Endometrial microvascular endothelial cells (primary cell): ENCODE results near the gene PGP. TPM values are rescaled to one million over a fixed set of nuclear protein-coding genes. Genes with fewer than 3 reads are reported as not detected.
"Not testable (repeated sequence)": the region's sequence is repeated elsewhere in the genome, so short reads cannot be mapped to it uniquely, and the experiment has no call there.

Experiments used
- in situ Hi-C: cut with HindIII; loops from 2 replicates; pipeline ENCODE4 v1.10.0; 2017; ENCODE audit warnings: low sequenced_read_pairs, low pct_unique_long_range_greater_than_20kb; ENCODE audit errors: inconsistent ontology term
- total RNA-seq: library from RNA; depleted of rRNA; stranded (reverse); fragments of >200 nt; gene quantifications from one replicate; pipeline ENCODE4 v1.2.3, GENCODE V29; 2015; ENCODE audit errors: inconsistent ontology term

Gene PGP
- total RNA-seq, 1 donor from 2014 or later: 21.6 TPM

DNA sequence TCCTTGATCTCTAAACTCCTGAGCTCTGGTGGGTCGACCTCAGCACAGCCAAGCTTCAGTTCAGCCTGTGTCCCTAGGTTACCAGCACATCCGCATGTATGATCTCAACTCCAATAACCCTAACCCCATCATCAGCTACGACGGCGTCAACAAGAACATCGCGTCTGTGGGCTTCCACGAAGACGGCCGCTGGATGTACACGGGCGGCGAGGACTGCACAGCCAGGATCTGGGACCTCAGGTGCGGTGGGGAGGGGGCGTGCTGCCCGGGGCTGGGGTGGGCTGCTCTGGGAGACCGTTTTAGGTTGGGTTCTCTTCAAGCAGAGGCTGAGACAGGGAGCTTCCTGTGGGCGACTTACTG, 8.2 kb downstream of the PGP start:
- in situ Hi-C loops: no loop called here

DNA sequence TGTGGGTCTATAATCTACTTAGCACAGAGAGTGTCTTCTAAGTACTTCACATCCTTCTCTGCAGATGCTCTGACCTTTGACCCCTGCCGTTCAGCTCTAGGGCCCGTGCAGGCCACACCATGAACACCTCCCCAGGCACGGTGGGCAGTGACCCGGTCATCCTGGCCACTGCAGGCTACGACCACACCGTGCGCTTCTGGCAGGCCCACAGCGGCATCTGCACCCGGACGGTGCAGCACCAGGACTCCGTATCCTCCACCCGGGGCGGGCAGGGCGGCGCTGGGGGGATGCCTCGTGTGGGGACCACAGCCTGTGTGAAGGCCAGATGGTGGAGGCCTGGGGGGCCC, 8.7 kb downstream of the PGP start:
- in situ Hi-C loops: no loop called here

DNA sequence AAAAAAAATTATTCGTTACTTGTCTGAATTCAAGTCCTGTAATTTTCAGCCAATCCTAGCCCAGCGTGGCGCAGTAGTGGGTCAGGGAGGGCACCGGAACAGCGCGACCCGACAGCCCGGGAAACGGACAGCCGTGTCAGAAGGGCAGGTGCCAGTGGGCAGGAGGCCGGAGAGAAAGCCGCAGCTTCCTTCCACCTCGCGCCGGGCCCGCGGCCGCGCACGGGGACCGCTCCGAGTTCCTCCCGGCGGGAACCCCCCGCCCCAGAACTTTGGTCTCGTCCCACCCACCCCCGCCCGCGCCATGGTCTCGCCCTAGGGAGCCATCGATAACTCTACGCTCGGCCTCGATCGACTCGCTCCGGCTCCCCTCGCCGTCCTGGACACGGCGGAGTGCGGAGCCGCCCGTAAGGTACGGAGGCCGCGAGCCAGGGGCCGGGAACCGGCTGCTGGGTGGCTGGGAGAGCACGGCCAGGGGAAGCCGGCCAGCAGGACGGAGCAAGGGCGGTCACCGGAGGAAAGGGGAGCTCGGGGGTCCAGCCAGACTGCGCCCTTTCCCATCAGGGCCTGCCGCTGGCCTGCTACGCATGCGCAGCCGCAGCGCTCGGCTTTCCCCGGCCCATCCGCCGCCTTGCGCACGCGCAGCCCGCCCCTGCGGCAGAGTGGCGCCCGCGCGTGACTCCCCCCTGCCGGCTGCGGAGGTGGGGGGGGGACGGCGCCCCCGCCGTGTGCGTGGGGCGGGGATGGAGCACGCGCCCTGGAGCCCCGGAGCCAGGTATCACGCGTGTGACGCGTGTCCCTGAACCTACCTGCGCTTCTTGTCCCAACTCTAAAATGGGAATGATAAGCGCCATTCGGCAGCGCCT, 9.3 kb downstream of the PGP start, which contains the start of gene MLST8:
MLST8 (plus strand) TSS at position 351 of the 863 bp plus-strand sequence. CDS start 632 bp downstream, outside the sequence.
- in situ Hi-C loops: no loop called here

DNA sequence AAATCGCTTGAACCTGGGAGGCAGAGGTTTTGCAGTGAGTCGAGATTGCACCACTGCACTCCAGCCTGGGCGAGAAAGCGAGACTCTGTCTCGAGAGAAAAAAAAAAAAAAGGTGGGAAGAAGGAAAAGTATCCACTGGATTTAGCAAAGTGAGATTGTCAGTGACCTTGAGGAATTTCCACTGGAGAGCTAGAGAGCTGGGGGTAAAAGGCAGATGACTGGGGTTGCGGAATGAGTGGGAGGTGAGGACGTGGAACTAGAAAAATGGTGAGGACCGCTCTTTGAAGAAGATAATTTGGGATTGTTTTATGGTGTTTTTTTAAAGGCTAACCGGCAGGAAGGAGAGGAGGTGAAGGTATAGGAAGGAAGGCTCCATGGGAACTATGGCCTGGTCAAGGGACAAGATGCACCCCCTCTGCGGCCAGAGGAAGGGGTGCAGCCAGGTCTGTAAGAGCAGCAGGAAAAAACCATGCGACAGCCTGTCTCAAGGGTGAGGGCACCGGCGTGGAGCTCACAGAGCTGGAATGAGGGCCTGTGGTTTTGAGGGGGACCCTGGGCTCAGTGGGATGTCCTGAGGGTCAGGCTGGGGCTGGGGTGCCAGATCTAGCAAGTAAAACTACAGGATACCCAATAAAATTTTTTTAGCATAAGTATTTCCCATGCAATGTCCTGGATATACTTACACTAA, 10.1 kb downstream of the PGP start:
- in situ Hi-C loops: no loop called here

DNA sequence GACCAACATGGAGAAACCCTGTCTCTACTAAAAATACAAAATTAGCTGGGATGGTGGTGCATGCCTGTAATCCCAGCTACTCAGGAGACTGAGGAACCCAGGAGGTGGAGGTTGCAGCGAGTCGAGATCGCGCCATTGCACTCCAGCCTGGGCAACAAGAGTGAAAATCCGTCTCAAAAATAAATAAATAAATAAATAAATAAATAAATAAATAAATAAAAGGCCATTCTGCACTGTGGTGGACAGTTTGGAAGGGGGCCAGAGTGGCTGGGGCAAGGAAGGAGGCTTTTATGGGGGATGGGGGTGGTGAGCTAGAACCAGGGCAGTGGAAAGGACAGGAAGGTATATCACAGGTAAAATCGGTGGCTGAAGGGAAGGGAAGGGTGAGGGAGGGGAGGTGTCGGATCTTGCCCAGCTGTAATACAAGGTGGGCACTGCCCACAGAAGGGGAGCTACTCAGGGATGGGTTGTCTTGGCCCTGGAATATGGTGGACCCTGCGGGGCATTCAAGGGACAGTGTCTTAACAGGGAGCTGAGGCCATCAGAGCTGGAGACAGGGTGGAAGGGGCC, 11.4 kb downstream of the PGP start:
- in situ Hi-C loops: not testable (repeated sequence)

DNA sequence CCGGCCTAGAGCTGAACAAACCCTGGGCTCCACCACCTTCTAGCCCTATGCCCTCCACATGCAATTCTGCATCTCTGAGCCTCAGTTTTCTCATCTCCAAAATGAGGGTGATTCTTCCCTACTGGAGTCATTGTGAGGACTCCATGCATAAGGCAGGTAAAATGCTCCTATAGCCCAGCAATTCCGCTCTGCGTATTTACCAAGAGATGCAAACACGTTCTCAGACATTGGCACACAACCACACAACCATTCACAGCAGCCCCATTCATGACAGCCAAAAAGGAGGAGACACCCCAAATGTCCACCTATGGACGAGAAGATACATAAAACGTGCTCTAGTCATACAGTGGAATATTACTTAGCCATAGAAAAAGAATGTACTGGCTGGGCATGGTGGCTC, 14.3 kb downstream of the PGP start:
- in situ Hi-C loops: no loop called here

DNA sequence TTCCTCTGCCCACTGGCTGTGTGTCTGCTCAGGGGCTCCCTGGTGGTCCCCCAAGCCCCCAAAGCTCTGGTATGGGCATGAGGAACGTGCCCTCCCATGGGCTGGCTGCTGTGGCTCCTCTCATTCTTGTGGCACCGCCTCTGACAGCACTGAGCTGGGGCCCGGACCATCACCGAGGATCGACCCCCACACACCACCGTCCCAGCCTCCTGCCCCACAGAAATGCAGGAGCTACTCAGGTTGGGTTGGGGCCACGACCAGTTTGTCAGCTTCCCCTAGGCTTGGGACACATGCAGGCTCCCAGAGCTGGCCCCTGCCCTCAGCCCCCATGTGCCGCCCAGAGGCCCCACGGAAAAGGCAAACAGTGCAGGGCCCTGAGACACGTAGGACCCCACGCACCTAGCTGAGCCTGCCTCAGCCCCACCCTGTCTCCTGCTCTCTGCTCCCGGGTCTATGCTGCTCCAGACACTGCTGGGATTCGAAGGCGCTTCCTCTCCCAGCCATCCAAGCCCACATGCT, 15.0 kb downstream of the PGP start:
- in situ Hi-C loops: no loop called here

DNA sequence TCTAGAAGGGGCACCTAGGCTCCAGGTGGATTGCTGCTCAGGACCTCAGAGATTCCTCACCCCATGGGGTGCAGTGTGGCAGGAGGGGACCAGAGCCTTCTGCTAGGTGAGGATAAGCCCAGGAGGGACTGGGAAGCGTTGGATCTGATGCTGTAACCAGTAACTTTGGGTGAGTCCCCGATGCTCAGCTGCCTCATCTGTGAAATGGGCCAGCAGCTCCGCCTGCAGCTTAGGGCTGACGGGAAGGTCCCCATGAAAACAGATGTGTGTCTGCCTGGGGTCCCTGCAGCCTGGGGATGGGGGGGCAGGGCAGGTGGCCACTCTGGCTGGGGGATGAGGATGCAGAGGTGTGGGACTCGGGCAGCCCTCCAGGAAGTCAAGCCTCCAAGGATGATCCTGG, 15.5 kb downstream of the PGP start:
- in situ Hi-C loops: no loop called here

DNA sequence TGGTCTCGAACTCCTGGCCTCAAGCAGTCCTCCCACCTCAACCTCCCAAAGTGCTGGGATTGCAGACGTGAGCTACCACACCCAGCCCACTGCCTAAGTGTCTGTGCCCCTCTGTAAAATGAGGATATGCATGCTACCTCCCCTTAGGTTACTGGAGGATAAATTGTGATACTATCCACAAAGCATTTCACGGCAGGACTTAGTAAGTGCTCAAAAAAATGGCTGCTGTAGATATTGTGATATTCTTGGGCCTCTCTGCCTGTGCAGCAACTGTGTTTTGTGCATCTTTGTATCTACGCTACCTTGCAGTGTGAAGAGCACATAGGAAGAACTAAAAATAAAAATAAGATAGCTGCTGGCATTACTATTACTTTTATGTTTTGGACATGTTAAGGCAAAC, 16.4 kb downstream of the PGP start:
- in situ Hi-C loops: no loop called here

DNA sequence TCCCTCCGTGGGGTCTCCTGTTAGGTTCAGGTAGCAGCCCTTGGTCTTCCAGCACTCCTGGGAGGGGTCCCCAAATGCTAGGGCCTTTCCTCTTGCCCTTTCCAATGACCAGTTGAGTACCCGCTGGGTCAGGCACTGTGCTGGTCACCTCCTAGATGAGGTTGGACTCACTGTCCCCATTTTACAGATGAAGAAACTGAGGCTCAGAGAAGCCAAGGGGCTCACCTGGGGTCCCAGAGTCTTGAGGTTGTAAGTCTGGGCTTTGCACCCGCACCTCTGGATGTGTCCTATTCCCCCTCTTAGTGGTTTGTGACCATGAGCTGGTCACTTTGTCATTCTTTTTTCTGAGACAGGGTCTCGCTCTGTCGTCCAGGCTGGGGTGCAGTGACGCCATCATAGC, 16.9 kb downstream of the PGP start:
- in situ Hi-C loops: no loop called here

DNA sequence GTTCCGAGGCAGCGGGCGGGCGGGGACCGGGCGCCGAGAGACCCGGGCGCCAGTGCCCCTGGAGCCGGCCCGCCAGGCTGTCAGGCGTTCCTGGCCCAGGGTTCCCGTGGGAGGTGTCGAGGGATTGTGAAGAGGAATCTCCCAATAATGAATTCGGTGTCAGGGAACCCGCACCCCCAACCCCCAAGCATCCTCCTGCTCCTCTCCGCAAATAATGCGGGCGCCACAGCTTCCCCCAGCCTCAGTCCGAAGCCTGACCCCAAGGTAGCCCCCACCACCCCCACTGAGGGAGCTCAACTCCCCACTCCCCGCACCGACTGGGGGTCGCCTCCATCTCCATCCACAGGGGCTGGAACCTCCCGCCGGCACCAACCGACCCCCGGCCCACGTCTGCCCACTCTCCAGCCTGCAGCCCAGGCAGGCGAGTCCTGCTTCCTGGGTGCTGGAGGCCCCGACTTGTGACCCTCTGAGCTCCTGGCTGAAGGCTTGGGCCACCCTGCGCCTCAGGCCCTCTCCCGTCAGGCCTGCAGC, 17.6 kb downstream of the PGP start:
- in situ Hi-C loops: no loop called here

DNA sequence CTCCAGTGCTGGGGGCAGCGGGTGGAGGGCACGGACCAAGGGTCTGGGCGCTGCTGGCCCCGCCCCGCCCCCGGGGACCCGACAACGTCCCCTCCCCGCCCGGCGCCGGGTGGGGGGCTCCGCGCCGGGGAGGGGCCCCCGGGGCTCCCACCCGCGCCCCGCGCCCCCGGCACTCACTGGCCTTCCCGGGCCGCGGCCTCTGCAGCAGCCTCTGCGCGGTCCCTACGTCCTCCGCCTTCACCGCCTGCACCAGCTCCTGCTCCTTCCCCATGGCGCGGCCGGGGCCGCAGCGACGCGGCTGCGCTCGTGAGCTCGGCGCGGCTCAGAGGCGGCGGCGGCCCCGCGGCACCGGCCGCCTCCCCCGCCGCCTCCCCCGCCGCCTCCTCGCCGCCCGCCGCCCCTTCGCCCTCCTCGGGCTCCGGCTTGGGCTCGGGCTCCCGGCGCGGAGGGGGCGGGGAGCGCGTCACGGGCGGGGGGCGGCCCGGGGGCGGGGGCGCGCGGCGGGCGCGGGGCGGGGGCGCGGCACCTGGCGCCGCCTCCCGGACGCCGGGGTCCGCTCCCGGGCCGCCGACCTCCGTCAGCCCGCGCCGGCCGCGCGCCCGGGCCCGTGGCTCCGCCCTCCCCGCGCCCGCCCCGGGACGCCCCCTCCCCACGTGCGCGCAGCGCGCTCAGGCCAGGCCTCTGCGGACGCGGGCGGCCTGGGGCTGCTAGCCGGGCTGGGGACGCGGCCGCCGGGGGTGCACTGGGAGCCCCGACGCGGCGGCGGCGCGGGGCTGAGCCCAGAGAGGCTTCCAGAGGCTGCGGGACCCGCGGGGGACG, 18.3 kb downstream of the PGP start, which contains the start of gene CASKIN1:
CASKIN1 (minus strand) TSS at position 444 of the 819 bp plus-strand sequence; CDS start at position 271, 173 bp downstream.
- in situ Hi-C loops: no loop called here

DNA sequence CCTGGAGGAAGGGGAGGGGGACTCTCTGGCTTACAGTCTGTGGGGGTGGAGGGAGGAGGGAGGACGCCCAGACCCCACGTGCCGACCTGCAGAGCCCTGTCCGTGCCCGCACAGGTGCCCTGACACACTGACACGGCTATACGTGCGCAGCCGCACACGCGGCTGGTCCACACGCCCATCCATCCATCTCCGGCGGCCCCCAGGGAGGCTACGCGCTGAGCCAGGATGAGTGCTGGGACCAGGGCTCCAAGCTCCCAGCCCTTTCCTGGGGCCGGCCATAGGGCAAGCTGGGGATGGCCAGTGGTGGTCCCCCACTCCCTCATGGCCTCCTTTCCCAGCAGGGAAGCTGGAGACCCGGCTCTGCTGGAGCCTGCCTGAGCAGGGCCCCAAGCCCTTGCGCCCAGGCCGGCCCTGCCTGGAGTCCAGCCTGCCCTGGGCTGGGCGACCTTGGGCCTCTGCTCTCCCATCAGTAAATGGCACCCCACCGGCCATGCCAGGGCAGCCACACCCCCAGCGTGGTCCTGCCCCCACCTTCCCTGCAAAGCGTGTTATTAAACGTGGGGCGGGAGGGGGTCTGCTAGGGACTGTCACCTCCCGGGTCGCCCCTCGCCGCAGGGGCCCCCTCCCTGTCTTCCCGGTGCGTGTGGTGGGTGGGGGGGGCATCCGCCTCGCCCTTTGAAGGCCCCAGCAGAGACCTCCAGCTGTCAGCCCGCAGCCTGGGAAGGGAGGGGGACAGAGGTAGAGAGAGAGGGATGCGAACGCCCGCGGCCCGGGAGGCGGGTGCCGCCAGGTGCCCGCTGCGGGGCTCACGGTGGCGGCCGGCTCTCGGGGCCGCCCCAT, 19.1 kb downstream of the PGP start:
- in situ Hi-C loops: no loop called here

DNA sequence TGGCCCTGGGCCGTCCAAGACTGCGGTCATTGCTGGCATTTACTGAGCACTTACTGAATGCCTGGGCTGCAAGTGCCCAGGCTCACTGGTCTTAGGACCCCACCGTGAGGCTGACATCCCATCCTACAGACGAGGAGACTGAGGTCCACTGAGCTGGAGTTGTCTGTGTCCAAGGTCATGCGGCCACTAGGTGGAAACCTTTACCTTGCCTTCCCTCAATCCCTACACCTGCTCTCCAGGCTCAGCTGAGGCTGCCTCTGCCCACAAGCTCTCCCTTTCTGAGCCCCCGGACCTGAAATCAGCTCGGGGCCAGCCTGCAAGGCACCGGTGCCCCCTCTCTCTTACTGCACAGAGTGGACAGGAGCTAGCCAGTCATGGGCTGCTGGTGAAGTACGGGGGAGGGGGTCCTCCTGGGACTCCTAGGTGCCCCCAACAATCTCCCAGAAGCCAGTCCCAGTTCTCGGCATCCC, 19.8 kb downstream of the PGP start:
- in situ Hi-C loops: no loop called here

DNA sequence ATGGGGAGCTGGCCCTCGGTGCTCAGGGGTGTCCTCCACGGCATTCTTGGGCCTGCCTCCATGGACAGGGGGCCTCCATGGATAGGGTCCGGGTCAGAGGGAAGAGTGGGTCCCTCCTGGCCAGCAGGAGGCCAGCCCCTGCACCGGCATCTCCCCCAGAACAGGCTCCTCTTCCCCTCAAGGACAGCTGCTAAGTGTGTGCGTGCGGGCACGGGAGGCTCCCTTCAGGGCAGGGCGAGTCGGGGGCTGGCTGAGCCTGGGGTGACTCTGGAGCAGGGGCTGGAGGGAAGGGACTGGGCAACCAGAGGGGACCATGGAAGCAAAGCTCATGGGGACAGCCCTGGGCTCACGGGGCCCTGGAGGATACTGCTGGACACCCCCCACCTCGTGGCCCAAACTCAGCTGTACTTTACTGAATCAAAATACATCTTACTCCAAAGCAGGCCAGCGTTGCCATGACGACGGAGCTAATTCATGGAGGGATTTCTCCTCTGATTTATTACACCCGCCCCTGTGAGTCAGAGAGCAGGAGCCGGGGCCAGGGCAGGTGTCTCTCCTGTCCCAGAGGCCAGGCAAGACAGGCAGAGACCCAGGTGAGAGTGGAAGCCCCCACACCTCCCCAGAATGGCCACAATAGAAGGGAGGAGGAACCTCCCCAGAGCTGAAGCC, 20.3 kb downstream of the PGP start:
- in situ Hi-C loops: no loop called here

DNA sequence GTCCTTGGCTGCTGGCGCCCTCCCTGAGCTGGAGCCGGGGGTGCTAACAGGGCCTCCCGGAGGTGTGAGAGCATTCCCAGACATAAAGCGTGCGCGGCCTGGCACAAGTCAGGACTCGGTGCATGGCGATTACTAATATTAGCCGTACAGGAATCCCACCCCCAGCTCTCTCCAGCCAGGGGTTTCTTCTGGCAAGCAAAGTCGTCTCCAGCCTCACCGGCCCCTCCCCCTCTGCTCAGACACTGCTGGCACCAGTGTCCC, 23.3 kb downstream of the PGP start:
- in situ Hi-C loops: no loop called here

DNA sequence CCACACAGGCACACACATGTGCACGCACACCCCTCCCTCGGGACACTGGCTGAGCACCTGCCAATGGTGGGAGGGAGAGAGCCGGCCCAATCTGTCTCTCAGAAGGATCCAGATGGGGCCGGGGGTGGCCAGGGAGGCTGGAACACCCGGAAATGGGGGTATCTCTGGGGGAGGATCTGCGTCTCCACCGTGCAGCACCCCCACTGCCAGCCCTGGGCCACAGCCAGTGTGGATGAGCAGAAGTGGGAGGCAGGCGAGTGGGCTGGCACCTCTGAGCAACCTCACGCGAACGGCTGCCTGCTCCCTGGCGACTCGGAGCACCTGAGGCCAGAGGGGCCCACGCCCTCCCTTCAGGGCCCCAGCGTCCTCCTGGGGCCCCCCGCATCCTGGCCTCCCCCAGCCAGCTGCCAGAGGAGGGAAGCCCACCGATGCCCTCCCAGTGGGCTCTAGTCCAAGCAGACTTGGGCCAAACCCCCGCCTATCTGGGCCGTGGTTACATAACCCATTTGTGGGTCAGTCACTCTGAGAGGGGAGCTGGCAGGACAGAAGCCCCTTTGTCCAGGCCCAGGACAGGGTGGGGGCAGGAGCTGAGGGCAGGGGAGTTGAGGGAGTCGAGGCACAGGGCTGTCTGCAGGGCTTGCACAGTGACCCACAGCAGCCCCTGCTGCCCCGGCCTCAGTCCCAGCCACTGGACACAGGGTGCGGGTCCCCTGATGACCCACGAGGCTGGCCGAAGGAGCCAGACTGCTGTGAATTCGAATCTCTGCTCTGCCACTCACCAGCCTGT, 23.8 kb downstream of the PGP start:
- in situ Hi-C loops: no loop called here
